GM12878 (cell line): ENCODE results near the gene DYRK1B. TPM values are rescaled to one million over a fixed set of nuclear protein-coding genes. Genes with fewer than 3 reads are reported as not detected.

ENCODE experiments used
- ATAC-seq: fragments of 200-7000 bp; cut with Tn5 transposase; 3 replicates; pipeline ENCODE4 v1.9.1; 2020; ENCODE audit warnings: mild to moderate bottlenecking, moderate library complexity
- BruUV-seq: library from RNA; stranded (reverse); fragments of 400-500 nt; replicated peaks from 2 replicates; lab custom pipeline; 2021; lab: Mats Ljungman, UMichigan
- CTCF ChIA-PET: fragments of 300-600 bp; sonication (Branson Sonifier 250); formaldehyde crosslinking; extraction: SDS; loops from one replicate; lab custom pipeline; 2021; ENCODE audit warnings: inconsistent platforms; lab: Yijun Ruan, JAX
- POLR2A ChIA-PET: fragments of 350-600 bp; formaldehyde crosslinking; extraction: SDS; loops from one replicate; lab custom pipeline; 2021; ENCODE audit warnings: inconsistent platforms; lab: Charles Lee
- RAD21 ChIA-PET: fragments of 300-600 bp; sonication (Branson Sonifier 250); formaldehyde crosslinking; loops from one replicate; lab custom pipeline; 2023; ENCODE audit warnings: antibody characterized with exemption; ENCODE audit not compliant: unreplicated experiment; lab: Charles Lee
- SMC1A ChIA-PET: fragments of 300-600 bp; sonication (Branson Sonifier 250); formaldehyde crosslinking; loops from one replicate; lab custom pipeline; 2023; ENCODE audit not compliant: unreplicated experiment, uncharacterized antibody; lab: Charles Lee
- DNase-seq: peaks from one replicate; pipeline ENCODE4 v3.0.0-alpha.2; 2011; ENCODE audit warnings: low read depth, low spot score
- FAIRE-seq: peaks from 3 replicates; lab custom pipeline; 2011; peaks lifted over from hg19 to GRCh38; lab: Jason Lieb, UNC
- H2AFZ ChIP-seq: 2 replicates; pipeline ENCODE4 v1.6.0; 2011; ENCODE audit warnings: low read depth, low read length, control low read depth; ENCODE audit not compliant: control insufficient read depth
- H3K27ac ChIP-seq: 2 replicates; pipeline ENCODE4 v1.5.1; 2011; ENCODE audit warnings: control low read depth; ENCODE audit not compliant: control insufficient read depth, insufficient read depth
- H3K27me3 ChIP-seq, 2 experiments: replicated peaks in 1 of 2; 2 replicates each; pipeline versions ENCODE4 v1.6.0 to v1.6.1; 2011; ENCODE audit warnings: low read length in 1 of 2; ENCODE audit not compliant: control insufficient read depth in 2 of 2, insufficient read depth in 2 of 2
- H3K36me3 ChIP-seq, 2 experiments: 2 replicates each; pipeline ENCODE4 v1.5.1; 2011; ENCODE audit warnings: low read length in 1 of 2; ENCODE audit not compliant: control insufficient read depth in 2 of 2, insufficient read depth in 2 of 2
- H3K4me1 ChIP-seq: 2 replicates; pipeline ENCODE4 v1.6.1; 2011; ENCODE audit warnings: mild to moderate bottlenecking, low read length, moderate library complexity, mixed read lengths; ENCODE audit not compliant: control insufficient read depth, insufficient read depth
- H3K4me2 ChIP-seq: 2 replicates; pipeline ENCODE4 v1.6.0; 2011; ENCODE audit warnings: control low read depth; ENCODE audit not compliant: control insufficient read depth, insufficient read depth
- H3K4me3 ChIP-seq: fragments of 200-600 bp; sonication (generic); 2 replicates; pipeline ENCODE4 v1.5.1; 2016
- H3K79me2 ChIP-seq: 2 replicates; pipeline ENCODE4 v1.6.0; 2011; ENCODE audit warnings: low read length; ENCODE audit not compliant: control insufficient read depth, insufficient read depth
- H3K9ac ChIP-seq: 2 replicates; pipeline ENCODE4 v1.8.0; 2011; ENCODE audit warnings: low read length, control low read depth, mixed read lengths; ENCODE audit not compliant: control insufficient read depth, insufficient read depth
- H3K9me3 ChIP-seq: replicated peaks from 3 replicates; pipeline ENCODE4 v1.5.1; 2011; ENCODE audit warnings: mild to moderate bottlenecking, low read length; ENCODE audit not compliant: control insufficient read depth, insufficient read depth
- H4K20me1 ChIP-seq: 2 replicates; pipeline ENCODE4 v1.6.0; 2011; ENCODE audit not compliant: control insufficient read depth, insufficient read depth
- FOXK2 ChIP-seq: fragments of 450-650 bp; IDR thresholded peaks from 2 replicates; pipeline ENCODE4 v1.6.1; 2017; ENCODE audit warnings: mild to moderate bottlenecking, moderate library complexity
- HDAC2 ChIP-seq: fragments of 200-600 bp; sonication (generic); IDR thresholded peaks from 2 replicates; pipeline ENCODE4 v1.6.1; 2017
- IRF5 ChIP-seq: fragments of 450-650 bp; IDR thresholded peaks from 2 replicates; pipeline ENCODE4 v1.6.1; 2017; ENCODE audit warnings: borderline replicate concordance
- KAT2A ChIP-seq: conservative IDR thresholded peaks from 2 replicates; pipeline ENCODE4 v1.6.1; 2011; ENCODE audit warnings: low read depth, low read length; ENCODE audit not compliant: control insufficient read depth
- MEF2A ChIP-seq: IDR thresholded peaks from 2 replicates; pipeline ENCODE4 v1.6.1; 2011; ENCODE audit warnings: low read depth, mild to moderate bottlenecking, low read length, moderate library complexity; ENCODE audit not compliant: insufficient read depth
- RB1 ChIP-seq: fragments of 450-650 bp; formaldehyde crosslinking; IDR thresholded peaks from 2 replicates; pipeline ENCODE4 v1.6.1; 2017; ENCODE audit warnings: mild to moderate bottlenecking, borderline replicate concordance
- SIN3A ChIP-seq: IDR thresholded peaks from 2 replicates; pipeline ENCODE4 v1.6.1; 2012; ENCODE audit warnings: low read depth, low read length, improper control_type of control experiment
- TARDBP ChIP-seq: IDR thresholded peaks from 2 replicates; pipeline ENCODE4 v1.6.1; 2016; ENCODE audit warnings: borderline replicate concordance
- WGBS: methylation state at CpG from one replicate; pipeline ENCODE4 v1.1.6; 2016; ENCODE audit warnings: low lambda C conversion rate; ENCODE audit not compliant: insufficient replicate concordance, insufficient coverage; ENCODE audit errors: missing lambda C conversion rate; 5-methylcytosine and 5-hydroxymethylcytosine counted together
- in situ Hi-C: fragments of 300-500 bp; cut with MboI; formaldehyde crosslinking; loops from 9 replicates; pipeline ENCODE4 v1.14.3; 2018; ENCODE audit warnings: mixed read lengths
- intact Hi-C: fragments of 100-400 bp; cut with micrococcal nuclease; formaldehyde crosslinking; loops from one replicate; pipeline ENCODE4 v1.14.2; 2022; ENCODE audit not compliant: unreplicated experiment
- polyA plus RNA-seq, 11 experiments: library from polyadenylated mRNA; depleted of rRNA in 4 of 11; unstranded in 6 of 11; stranded (reverse) in 5 of 11; fragments of >200 nt; fragmentation: Nextera tagmentation in 4 of 11; fragmentation: Illumina TruSeq in 1 of 11; extraction: Ambion mirVana in 4 of 11; extraction: Trizol in 1 of 11; gene quantifications; 1 replicate in 1 of 11; 2 replicates in 10 of 11; pipeline versions ENCODE4 v1.2.1 to v1.2.3, GENCODE V29; 2011 to 2016; ENCODE audit warnings: inconsistent platforms in 2 of 11, missing spikeins in 2 of 11, low read depth in 1 of 11
- total RNA-seq, 4 experiments: library from RNA; depleted of rRNA in 3 of 4; stranded (reverse); fragments of >200 nt in 3 of 4; fragmentation: Illumina TruSeq in 1 of 4; extraction: Trizol in 1 of 4; gene quantifications; 2 replicates each; pipeline versions ENCODE4 v1.2.1 to v1.2.3, GENCODE V29; 2013 to 2021

DYRK1B gene
- total and polyA plus RNA-seq, 10 of the 15 experiments (the other 5 are each of a cell fraction or from before 2014, with no cell fraction given) = 0.07 to 10.2 (median 3.4) TPM; not detected in 1

DNA sequence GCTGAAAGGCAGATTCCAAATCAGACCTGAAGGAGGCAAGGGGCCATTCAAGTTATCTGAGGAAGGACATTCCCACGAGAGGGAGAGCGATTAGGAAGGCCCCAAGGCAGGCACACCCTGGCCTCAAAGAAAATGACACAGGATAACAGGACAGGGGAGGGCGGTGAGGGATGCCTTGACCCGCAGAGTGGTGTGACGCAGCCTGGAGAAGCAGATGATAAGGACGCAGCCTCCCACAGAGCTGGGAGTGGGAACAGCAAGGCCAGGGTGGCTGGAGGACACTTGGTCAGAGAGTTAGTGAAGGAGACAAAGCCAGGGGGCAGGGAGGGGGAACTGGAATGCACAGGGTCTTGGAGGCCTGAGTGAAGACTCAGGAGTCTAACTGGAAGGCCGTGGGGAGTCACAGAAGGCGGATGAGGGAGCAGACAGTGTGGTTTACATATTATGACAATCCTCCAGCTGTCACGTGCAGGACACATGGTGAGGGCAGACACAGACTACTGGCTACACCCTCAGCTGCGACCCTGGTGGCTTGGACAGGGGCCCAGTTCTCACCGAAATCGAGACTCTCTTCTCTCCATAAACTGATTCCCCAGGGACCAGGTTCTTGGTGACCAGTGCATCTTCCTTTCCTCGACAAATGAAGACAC lies 5.8 kb upstream of the DYRK1B start:
- Histone ChIP-seq H3K9me3 (no peaks in the 10 kb centered on the region), H3K9ac (no peak overlapping the region), H3K79me2 (peaks cover 58% of the 10 kb centered on the region), H4K20me1 (no peaks in the 10 kb centered on the region; the same call in 1 of the 2 replicates), H3K36me3 (peaks cover 26 to 50% of the 10 kb centered on the region in 2 experiments), H3K27ac (no peak overlapping the region), H3K4me2 (no peak overlapping the region), H3K27me3 (no peaks in the 10 kb centered on the region), H3K4me1 (peaks cover 10% of the 10 kb centered on the region), H3K4me3 (no peak overlapping the region), H2AFZ (no peak overlapping the region)
- ATAC-seq = no peak
- ChIA-PET RAD21 (interaction anchor here (8.0 kb wide), 2 partner anchors 47 to 164 kb away, joined by 234 to 271 read pairs; no protein-coding TSS in a partner anchor), SMC1A (interaction anchor here (8.8 kb wide), 1 partner anchor 164 kb away, joined by 266 read pairs; no protein-coding TSS in a partner anchor), CTCF (interaction anchor here (6.8 to 9.1 kb wide), 3 partner anchors 46 to 165 kb away, joined by 82 to 466 read pairs (median 335); no protein-coding TSS in a partner anchor), POLR2A (interaction anchor here (0.5 kb wide), 1 partner anchor 720 kb away, joined by 4 read pairs; no protein-coding TSS in a partner anchor)
- in situ Hi-C loops = loop anchor here (5.0 kb wide), 3 partner anchors 48 to 293 kb away; no protein-coding TSS in a partner anchor
- DNase-seq = no peak
- 93% methylated on average over 13 of the region's 13 CpGs for WGBS
- no TSS peak for BruUV-seq
- intact Hi-C loops = no loop called here
- FAIRE-seq = no peak
- TF ChIP-seq SIN3A (no peak), FOXK2 (no peak), TARDBP (no peak), MEF2A (no peak), HDAC2 (no peak), RB1 (no peak), IRF5 (no peak), KAT2A (no peak)
